ENCODE measurements around the gene ANKRD11. TPM values are rescaled to one million over a fixed set of nuclear protein-coding genes. Genes with fewer than 3 reads are reported as not detected.

Gene ANKRD11
- total RNA-seq, 1 experiment from 2014 or later = 266 TPM

DNA sequence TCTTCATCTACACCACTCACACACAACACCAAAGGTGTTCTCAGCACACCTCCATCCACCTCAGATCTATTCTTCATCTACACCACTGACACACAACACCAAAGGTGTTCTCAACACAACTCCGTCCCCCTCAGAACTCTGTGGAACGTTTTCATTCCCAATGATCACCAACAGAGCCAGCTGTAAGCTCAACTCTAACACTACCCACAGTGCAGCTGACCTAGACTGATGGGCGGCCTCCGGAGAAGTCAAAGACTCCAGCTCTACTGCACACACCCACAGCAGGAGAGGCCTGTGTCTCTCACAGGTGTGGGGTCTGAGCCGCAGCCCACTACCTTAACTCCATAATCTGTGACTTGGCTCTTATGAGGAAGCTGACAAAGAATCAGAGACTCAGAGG, 50.7 kb downstream of the ANKRD11 start (continued):
- TF ChIP-seq JUND (IDR thresholded peaks at IDR 0.05) = no peak
- TF ChIP-seq ZFX (IDR thresholded peaks at IDR 0.05) = no peak
- no peak for TF ChIP-seq CBX3 (IDR thresholded peaks at IDR 0.05; ENCODE audit: low read depth)
- TF ChIP-seq SRF (IDR thresholded peaks at IDR 0.05; ENCODE audit: low read depth) = no peak
- TF ChIP-seq POLR2AphosphoS5 (IDR thresholded peaks at IDR 0.05; ENCODE audit: low read depth, low read length) = no peak
- no peak for TF ChIP-seq CEBPB (IDR thresholded peaks at IDR 0.05; ENCODE audit: low read depth)
- TF ChIP-seq, protein P1, sequence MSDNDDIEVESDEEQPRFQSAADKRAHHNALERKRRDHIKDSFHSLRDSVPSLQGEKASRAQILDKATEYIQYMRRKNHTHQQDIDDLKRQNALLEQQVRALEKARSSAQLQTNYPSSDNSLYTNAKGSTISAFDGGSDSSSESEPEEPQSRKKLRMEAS (IDR thresholded peaks at IDR 0.05) = no peak

DNA sequence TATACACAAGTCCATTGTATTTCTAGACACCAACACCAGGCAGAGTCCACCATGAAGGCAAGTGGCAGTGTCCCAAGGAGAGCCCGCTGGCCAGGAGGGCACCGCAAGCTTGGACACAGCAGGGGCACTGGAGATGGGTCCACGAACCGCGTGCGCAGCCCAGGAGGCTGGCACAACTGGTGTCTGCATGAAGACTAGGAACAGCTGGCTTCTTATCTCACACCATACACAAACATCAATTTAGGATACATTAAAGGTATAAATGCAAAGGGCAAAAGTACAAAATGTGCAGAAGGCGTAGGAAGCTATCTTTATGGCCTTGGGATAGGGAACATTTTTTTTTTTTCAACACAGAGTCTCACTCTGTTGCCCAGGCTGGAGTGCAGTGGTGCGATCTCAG, 52.4 kb downstream of the ANKRD11 start:
- no peak for ATAC-seq
- TF ChIP-seq, protein P2, sequence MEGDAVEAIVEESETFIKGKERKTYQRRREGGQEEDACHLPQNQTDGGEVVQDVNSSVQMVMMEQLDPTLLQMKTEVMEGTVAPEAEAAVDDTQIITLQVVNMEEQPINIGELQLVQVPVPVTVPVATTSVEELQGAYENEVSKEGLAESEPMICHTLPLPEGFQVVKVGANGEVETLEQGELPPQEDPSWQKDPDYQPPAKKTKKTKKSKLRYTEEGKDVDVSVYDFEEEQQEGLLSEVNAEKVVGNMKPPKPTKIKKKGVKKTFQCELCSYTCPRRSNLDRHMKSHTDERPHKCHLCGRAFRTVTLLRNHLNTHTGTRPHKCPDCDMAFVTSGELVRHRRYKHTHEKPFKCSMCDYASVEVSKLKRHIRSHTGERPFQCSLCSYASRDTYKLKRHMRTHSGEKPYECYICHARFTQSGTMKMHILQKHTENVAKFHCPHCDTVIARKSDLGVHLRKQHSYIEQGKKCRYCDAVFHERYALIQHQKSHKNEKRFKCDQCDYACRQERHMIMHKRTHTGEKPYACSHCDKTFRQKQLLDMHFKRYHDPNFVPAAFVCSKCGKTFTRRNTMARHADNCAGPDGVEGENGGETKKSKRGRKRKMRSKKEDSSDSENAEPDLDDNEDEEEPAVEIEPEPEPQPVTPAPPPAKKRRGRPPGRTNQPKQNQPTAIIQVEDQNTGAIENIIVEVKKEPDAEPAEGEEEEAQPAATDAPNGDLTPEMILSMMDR (IDR thresholded peaks at IDR 0.05 in 2 of 3, conservative IDR thresholded peaks at IDR 0.05 in 1 of 3; ENCODE audit: borderline replicate concordance in 1 of 3, insufficient read depth in 1 of 3, low read depth in 2 of 3, low read length in 2 of 3) = no peak
- TF ChIP-seq SIN3A (IDR thresholded peaks at IDR 0.05; ENCODE audit: low read depth) = no peak
- no peaks in the 10 kb centered on the region for H3K27me3 ChIP-seq (ENCODE audit: insufficient read depth, low read length)
- no peaks in the 10 kb centered on the region for H3K36me3 ChIP-seq (ENCODE audit: control insufficient read depth in 1 of 2, insufficient read depth in 2 of 2, low read length in 2 of 2)
- H3K9me2 ChIP-seq (ENCODE audit: insufficient read depth) = no peaks in the 10 kb centered on the region
- no peak overlapping the region for H3K4me2 ChIP-seq (ENCODE audit: low read length)
- peaks cover 14% of the 10 kb centered on the region in 2 experiments for H3K4me1 ChIP-seq (ENCODE audit: control insufficient read depth in 1 of 2, insufficient read depth in 2 of 2, low read length in 2 of 2)
- intact Hi-C loops (cut with micrococcal nuclease) = no loop called here
- POLR2A ChIA-PET = no interaction called here
- peaks cover 42% of the 10 kb centered on the region; the same call in 1 of the 2 replicates for H4K20me1 ChIP-seq (ENCODE audit: insufficient read depth)
- peaks cover 100% of the 10 kb centered on the region for H3K79me2 ChIP-seq (ENCODE audit: insufficient read depth, low read length)
- H2AFZ ChIP-seq (ENCODE audit: low read depth, low read length, poor library complexity, severe bottlenecking) = no peak overlapping the region
- no peak overlapping the region for H3K4me3 ChIP-seq (replicated peaks in 1 of 2; ENCODE audit: low read depth in 1 of 2, low read length in 2 of 2)
- RAD21 ChIA-PET (ENCODE audit: low non-redundant PET in 1 of 2, low total read pairs in 2 of 2, uncharacterized antibody in 2 of 2, unreplicated experiment in 2 of 2) = no interaction called here
- H3K9ac ChIP-seq (ENCODE audit: low read length) = no peak overlapping the region
- DNase-seq (ENCODE audit: low read depth, low spot score) = no peak
- H3K27ac ChIP-seq (ENCODE audit: low read depth, low read length) = no peak overlapping the region
- no TSS peak for BruUV-seq (replicated peaks)
- H3K9me3 ChIP-seq (ENCODE audit: control insufficient read depth in 1 of 2, insufficient read depth in 1 of 2, low read depth in 1 of 2, low read length in 2 of 2) = no peaks in the 10 kb centered on the region
- CTCF ChIA-PET = no interaction called here

Data from HCT116 (cell line).